ENCODE data around the gene CDCA7.
"Not testable (repeated sequence)": the region's sequence is repeated elsewhere in the genome, so short reads cannot be mapped to it uniquely, and the experiment has no call there.

The CDCA7 gene

DNA sequence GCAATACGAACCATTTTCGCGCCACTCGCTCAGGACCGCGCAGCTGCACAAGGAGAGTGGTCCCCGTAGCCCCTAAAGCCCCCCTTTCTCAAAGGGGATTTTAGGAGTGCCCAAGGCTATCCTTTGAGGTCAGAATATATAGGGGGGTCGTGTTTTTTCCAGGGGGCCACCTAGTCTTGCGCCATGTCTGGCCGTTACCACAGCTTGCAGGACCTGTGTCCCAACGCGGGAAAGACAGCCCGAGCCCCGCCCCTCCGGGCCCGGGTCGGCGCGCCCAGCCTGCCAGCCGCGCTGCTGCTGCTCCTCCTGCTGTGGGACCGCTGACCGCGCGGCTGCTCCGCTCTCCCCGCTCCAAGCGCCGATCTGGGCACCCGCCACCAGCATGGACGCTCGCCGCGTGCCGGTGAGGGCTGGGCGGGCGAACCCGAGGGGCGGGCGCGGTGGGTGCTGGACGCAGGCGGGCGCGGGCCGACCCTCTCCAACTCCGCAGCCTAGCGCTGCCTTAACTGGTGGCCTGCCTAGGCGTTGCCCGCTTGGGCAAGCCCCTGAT lies at the start of gene CDCA7:
CDCA7 (plus strand) TSS at position 291 of the 550 bp plus-strand sequence; CDS start at position 383, 92 bp downstream.
- no peak for FAIRE-seq

DNA sequence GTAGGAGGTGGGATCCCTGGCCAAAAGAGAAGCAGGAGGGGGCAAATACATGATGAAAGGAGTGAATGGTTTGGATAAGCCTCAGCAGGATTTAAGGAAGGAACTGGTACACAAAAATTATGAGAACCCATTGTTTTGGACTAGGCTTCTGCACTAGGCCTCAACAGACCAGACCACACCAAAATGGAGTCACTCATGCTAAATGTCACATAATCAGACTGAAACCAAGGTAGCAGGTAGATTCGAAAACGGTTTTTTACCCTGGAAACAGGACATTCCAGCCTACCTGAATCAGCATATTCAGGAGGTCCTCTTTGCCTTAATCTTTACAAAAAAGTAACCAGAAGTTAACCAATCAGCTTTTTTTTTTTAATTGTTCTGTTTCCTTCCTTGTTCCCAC lies 49.4 kb upstream of the CDCA7 start:
- no peak for FAIRE-seq

DNA sequence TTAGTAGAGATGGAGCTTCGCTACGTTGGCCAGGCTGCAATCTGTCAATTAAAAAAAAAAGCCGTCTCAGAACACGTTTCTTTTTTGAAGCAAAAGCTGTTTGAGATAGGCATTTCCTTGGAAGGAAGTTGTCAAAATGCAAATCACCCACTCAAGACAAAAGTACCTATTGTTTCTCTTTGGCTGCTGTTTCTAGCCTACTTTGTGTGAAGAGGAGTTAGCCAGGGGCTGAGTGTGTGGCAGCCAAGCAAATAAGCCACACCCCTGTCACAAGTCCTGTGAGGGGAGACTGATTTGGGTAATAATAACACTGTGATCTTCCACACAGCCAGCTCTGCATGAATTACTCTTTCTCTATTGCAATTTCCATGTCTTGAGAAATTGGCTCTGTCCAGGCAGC lies 47.4 kb upstream of the CDCA7 start:
- FAIRE-seq, result no peak

DNA sequence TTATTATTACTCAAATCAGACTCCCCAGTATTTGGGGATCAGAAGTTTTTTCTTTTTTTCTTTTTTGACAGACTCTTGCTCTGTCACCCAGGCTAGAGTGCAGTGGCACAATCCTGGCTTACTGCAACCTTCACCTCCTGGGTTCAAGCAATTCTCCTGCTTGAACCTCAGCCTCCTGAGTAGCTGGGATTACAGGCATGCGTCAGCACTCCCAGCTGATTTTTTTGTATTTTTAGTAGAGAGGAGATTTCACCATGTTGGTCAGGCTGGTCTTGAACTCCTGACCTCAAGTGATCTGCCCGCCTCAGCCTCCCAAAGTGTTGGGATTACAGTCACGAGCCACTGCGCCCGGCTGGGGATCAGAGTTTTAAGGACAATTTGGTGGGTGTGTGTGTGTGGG lies 45.3 kb upstream of the CDCA7 start:
- FAIRE-seq, result not testable (repeated sequence)

DNA sequence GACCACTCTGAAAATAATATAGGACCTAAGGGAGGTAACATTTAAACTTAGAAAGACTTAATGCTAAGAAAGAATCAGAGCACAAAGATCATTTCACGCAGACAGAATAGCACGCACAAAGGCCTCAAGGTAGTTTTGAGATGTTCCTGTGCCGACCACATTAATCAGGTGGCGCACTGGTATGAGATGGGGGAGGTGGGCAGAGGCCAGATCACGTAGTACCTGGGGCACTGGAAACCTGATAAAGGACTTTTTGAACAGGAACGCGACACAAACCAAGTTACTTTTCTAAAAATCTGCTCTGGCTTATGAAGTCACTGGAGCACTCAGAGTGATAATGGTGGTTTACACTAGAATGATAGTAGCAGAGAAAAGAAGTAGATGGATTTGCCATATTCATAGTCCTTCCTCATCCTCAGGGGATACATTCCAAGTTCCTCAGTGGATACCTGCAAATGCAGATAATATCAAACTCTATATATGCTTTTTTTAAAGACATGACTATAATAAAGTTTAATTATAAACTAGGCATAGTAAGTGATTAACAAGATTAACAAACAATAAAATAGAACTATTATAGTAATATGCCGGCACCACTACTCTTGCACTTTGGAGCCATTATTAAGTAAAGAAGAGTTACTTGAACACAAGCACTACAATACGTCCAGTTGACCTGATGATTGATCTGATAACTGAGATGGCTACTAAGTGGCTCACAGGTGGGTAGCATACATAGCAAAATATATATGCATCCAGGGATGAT lies 42.6 kb upstream of the CDCA7 start:
- no peak for FAIRE-seq

DNA sequence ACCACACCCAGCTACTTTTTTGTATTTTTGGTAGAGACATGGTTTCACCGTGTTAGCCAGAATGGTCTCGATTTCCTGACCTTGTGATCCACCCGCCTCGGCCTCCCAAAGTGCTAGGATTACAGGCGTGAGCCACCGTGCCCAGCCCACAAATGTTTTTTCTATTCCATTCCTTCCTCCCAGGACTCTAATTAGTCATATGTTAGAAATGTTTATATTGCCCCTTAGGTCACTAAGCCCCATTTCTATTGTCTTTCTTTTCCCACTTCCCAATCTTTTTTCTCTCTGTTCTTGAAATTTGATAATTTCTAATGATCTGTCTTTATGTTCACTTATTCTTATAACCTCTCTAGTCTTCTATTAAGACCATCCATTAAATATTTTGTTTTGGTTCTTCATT lies 31.3 kb upstream of the CDCA7 start:
- no peak for FAIRE-seq

DNA sequence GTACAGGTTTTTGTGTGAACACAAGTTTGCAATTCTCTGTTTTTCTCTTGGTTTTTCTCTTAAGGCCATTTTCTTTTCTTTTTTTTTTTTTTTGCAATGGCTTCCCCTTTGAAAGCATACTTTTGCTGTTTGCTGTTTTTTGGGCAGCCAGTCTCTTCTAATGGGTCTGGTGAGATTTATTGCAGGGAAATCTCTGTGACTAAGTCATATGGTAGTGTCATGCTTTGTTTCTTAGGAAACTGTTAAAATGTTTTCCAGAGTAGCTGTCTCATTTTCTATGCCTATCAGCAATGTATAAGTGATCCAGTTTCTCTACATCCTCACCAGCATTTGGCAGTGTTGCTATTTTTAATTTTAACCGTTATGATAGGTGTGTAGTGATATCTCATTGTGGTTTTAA lies 27.9 kb upstream of the CDCA7 start:
- no peak for FAIRE-seq

DNA sequence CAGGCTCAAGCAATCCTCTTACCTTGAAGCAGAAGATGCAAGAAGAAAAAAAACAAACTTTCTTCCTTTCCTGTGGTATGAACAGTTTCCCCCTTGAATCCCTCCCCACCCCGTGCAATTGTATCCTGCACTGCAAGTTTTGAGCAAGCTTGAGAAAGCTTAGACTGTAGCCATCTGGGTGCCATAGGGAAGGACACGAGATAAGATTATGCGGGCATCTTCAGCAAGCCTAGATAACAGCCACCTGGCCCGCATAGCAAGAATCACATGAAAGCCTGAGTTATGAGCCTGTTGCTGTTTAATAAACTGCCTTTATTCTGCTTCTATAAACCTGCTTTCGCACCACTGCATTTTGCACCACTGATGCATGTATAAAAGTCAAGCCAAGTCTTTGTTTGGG lies 27.3 kb upstream of the CDCA7 start:
- no peak for FAIRE-seq

DNA sequence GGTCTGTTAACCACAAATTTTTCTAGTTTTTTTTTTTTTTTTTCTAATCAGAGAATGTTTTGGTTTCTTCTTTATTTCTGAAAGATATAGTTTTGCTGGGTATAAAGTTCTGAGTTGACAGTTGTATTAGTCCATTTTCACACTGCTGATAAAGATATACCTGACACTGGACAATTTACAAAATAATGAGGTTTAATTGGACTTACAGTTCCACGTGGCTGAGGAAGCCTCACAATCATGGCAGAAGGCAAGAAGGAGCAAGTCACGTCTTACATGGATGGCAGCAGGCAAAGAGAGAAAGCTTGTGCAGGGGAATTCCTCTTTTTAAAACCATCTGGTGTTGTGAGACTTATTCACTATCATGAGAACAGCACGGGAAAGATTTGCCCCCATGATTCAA lies 21.7 kb upstream of the CDCA7 start:
- FAIRE-seq, result not testable (repeated sequence)

DNA sequence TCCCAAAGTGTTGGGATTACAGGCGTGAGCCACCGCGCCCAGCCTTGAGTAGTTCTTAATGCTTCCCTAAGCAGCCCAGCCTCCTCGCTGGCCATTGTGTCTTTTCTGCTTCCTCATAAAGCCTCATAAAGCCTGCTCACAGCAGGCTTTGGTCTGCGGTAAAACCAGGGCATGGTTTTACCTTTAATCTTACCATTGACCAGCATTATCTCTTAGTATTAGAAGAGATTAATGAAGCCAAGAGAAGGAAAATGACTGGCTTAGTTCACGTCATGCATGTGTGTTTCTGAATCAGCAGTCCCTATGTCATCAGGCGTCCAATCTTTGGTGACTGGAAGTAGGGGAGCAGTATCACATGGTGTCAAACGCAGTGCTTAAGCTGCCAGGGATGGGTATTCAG lies 14.9 kb upstream of the CDCA7 start:
- FAIRE-seq, result no peak

DNA sequence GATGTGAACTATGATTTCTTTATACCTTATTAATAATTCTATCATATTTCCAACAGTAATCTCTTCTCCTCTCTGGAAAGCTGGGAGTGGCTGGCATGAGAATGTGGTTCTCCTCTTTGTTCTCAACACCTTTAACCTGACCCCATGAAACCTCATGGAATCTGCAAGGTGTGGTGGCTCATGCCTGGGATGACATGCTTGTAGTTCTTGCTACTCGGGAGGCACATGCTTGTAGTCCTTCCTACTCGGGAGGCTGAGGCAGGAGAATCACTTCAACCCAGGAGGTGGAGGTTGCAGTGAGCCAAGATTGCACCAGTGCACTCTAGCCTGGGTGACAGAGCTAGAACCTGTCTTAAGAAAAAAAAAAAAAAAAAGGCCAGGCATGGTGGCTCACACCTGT lies 10.8 kb upstream of the CDCA7 start:
- FAIRE-seq, result no peak

DNA sequence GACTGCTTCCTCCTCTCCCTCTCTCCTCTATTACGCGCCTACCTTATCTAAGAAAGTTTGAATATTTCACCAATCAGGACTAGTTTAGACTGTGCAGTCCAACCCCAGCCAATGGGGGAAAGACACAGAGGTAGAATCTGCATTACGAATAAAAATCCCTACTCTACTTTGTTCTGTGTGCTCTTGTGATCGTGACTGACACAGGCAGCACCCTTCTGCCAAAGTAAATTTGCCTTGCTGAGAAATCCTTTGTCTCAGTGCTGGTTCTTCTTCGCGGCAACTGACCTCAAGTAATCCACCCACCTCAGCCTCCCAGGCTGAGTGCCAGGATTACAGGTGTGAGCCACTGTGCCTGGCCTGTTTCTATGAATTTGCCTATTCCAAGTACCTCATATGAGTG lies 8.6 kb upstream of the CDCA7 start:
- no peak for FAIRE-seq

DNA sequence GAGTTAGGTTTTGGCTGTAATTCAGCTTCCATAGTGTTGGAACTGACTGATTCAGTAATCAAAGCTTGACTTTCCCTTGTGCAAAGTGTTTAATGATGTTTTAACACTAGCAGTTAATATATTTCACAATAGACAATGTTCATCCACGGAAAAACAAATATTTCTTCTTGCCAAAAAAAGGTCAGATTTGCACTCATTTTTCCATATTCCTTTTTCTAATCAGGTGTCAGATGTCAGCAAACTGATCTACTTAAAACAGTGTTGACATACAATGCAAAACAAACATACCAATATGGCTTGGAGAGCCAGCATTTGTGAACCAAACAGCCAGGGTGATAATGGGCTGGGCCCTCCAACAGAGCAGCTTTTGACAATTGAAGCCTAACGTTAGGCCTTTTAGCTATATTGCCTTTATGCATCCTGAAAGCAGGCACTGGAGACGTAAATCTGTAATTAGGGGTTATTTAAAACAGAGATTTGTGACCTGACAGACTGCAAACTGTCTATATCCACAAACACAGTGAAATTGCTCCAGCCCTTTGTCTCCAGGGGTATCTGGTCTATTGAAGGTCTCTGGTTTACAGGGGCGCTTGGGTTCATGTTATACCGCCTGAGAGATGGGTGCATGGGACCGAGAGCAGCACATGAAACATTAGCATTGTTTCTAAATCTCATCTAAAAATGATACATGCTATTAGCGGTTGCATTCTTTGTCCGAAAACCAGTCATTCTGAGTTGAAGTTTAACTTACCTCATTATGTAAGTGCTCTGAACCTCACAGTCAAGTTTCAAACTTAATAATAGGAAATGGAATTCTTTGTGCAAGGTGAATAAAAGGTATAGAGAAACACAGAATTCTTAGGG lies 7.1 kb upstream of the CDCA7 start:
- FAIRE-seq, result no peak

DNA sequence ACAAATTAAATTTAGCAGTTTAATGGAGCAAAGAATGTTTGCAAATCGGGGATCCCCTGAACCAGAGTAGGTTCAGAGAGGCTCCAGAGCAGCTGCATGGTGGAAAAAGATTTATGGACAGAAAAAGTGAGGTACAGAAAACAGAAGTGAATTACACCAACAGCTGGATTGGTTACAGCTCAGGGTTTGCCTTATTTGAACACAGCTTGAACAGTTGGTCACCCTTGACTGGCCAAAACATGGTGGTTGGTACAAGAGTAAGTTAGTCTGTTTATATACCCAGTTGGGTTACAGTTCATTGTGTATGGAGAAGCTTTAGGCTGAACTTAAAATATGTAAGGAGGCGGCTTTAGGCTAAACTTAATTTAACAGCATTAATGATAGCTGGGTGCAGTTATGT lies 5.4 kb upstream of the CDCA7 start:
- no peak for FAIRE-seq

DNA sequence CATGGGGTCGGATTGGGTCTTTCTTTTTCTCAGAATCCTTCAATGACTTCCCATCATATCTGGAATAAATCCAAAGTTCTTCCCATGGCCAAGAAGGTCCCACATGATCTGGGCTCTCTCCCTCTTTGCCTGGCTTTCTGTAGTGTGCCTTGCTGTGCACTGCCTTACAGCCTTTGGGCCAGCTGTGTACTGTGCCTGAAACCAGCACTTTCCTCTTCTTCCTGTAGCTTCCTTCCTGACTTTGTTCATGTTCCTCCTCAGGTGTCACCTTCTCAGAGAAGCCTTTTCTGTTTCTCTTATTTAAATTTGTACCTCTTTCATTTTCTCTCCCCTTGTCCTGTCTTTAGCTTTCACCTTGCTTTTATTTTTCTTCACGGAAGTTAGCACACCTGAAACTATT lies 4.3 kb upstream of the CDCA7 start:
- FAIRE-seq, result no peak

DNA sequence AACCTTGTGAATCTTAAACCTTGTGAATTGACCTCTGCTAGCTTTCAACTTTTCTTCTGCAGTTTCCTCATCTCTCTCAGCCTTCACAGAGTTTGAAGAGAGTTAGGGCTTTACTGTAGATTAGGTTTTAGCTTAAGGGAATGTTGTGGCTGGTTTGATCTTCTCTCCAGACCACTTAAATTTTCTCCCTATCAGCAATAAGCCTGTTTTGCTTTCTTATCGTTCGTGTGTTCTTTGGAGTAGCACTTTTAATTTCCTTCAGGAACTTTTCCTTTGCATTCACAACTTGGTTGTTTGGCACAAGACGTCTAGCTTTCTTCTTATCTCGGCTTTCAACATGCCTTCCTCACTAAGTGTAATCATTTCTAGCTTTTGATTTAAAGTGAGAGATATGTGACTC lies 2.8 kb upstream of the CDCA7 start:
- no peak for FAIRE-seq

DNA sequence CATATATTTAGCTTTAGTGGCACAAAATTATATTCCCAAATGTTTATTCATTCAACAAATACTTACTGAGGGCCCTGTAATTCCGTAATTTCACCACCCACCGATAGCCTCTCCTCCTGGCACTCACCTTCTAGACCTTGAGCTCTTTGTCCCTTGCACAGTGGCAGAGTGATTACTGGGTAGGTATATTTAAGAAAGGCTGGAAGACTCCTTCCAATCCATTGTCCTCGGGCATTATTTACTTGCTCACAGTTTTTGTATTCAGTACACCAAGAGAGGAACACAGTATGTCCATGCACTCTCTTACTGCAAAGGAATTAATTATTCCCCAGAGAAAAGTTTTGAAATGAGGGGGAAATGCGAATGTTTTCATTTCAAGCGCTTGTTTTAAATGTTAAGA lies 1.1 kb upstream of the CDCA7 start:
- no peak for FAIRE-seq

DNA sequence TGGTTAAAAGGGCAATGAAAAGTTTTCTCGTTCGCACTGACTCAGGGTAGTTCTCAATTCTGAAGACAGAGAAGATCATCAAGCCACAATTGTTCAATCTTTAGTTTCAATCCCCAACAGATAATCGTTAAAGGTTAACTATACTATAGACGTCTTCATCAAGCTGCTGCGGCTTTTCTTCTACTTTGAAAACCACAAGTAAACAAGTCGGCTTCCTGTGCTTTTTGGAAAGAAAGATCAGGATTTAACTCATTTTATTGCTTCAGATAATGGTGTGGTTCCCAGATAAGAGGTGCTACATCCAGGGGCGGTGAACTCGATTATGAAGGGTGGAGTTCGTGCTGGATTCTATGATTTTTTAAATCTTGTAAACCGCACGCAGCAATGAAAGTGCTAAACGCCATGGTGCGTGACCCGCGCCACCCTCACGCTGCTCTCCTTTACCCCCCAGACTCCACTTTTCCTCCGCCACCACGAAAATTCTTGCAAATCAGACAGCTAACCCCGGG lies 545 bp upstream of the CDCA7 start:
- no peak for FAIRE-seq

DNA sequence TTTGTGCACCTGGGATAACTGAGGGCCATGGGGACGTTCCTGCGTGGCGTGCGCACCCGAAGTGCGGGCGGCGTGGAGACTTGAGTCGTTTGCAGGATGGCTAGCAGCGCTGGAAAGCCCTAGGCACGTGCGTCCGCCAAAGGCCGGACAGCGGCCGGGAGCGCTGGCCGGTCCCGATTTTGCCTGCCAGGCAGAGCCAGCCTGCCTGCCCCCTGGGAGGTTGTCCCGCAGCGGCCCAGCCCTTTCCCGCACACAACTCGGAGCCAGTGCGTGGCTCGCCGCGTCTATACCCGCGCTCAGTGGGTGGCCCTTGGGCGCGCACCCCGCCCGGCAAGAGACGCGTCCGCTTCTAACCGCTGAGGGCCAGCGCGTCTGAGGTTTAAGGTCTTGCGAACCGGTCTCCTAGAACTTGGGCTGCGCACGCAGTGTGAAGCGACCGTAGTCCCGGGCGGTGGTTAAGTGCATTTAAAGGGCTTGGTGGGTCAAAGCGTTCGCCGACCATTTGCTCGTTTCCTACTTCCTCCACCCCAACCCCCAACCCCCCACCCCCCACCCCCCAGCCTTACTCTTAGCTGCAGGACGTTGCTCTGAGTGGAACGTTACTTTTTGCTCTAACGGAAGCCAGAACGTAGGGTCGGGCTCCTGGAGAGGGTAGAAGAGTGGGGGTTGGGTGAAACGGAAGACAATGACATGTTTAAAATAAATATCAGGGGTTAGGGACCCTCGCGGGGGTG lies 627 bp downstream of the CDCA7 start:
- FAIRE-seq, result no peak

DNA sequence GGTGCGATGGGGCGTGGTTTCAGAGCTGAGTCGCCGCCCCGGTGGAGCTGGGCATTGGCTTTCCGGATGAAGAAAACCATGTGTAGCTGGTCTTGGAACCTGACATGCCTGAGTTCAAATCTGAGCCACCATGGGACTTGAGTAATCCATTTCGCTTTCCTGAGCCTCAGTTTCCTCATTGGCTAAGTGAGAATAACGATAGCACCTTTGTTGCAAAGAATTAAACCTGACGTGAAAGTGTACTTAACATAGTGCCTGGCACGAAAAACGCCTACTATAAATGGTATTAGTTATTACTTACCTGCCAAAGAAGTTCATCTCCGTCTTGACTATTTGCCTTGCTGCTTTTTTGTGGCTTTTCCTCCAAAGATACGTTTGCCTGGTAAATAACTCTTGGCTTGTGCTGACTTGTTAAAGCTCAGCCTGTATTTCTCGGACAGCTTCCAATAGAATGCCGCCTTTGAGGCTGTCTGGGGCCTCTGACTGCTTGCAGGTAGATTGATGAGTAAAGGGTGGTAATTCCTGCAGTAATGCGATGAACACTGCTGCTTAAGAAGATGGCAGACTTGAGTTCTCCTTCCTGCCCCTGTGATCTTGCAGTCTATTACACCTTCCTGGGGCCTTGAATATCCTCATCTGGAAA lies 1.3 kb downstream of the CDCA7 start:
- FAIRE-seq, result no peak

DNA sequence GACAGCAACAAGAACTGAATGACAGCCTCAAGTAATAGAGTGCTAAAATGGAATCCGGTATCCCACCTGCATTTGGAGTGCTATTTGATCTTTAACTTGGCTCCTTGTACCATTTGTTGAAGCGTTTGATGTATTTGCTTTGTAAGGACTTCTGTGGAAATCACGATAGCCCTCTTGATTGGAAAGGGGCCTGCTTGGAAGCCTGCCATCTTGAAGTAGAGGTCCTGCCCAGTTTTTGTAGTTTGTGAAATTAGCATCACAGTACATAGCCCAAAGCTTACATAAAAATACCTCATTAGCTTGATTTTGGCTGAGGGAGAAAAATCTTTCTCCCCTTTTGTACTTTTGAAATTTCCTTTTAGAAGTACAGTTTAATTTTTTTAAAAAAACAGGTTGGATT lies 2.7 kb downstream of the CDCA7 start:
- FAIRE-seq, result no peak

DNA sequence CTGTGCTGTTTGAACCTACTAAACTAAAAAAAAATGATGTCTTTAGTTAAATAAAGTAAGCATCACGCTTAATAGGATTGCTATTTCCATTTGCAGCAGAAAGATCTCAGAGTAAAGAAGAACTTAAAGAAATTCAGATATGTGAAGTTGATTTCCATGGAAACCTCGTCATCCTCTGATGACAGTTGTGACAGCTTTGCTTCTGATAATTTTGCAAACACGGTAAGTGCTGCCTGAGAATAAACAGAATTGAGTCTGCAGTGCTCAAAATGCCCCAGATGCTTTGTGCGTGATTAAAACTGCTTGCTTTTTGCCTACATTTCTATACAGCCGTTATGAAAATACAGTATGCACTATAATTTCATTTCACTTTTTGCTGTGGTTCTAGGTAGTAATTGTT lies 3.9 kb downstream of the CDCA7 start:
- FAIRE-seq, result no peak

DNA sequence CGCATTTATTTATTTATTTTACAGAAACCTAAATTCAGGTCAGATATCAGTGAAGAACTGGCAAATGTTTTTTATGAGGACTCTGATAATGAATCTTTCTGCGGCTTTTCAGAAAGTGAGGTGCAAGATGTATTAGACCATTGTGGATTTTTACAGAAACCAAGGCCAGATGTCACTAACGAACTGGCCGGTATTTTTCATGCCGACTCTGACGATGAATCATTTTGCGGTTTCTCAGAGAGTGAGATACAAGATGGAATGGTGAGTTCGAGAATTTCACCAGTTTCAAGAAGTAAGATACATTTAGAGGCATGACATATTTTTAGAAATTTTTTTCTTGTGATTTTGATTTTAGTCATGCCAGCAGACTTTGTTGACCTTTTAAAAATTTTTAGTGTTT lies 4.6 kb downstream of the CDCA7 start:
- no peak for FAIRE-seq

Data from endometrium (tissue), 2 donors.